NCI-H128 (cell line): Measurements from ENCODE around the gene LRP1-AS.

ENCODE experiments used
- DNase-seq: peaks from one replicate; lab custom pipeline; 2025; ENCODE audit not compliant: unreplicated experiment; lab: John Stamatoyannopoulos, UW

LRP1-AS gene

DNA sequence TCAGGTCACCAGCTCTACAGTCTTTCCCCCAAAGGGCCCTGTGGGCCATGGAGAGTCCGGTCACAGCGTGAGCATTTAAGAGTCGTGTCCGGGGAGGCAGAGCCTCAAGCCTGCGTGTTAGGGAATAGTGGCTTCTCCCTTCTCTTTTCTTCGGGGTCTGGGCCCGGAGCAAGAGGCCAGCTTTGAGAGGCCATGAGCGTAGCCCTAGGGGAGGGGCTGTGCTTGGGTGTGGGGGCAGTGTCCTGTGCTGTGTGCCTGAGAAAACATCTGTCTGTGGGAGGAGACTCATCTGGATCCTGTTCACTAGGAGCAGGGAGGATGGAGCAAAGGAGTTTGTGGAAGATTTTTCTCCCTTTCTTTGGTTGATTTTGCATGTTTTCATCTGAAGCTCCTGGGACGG lies 5.3 kb downstream of the LRP1-AS start:
- DNase-seq = no peak

DNA sequence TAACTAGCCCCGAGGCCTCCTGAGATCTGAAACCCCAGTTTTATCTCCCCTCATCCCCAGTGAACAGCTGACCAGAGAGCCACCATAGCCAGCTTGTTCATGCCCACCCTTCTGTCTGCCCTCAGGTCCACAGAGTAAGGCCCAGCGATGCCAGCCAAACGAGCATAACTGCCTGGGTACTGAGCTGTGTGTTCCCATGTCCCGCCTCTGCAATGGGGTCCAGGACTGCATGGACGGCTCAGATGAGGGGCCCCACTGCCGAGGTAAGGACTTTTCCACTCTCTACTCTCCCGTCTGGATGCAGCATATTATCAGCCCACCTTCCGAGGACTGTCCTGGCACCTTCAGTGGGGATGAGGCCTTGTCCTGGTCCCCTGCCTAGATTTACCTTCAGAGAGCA lies 6.2 kb downstream of the LRP1-AS start:
- no peak for DNase-seq

DNA sequence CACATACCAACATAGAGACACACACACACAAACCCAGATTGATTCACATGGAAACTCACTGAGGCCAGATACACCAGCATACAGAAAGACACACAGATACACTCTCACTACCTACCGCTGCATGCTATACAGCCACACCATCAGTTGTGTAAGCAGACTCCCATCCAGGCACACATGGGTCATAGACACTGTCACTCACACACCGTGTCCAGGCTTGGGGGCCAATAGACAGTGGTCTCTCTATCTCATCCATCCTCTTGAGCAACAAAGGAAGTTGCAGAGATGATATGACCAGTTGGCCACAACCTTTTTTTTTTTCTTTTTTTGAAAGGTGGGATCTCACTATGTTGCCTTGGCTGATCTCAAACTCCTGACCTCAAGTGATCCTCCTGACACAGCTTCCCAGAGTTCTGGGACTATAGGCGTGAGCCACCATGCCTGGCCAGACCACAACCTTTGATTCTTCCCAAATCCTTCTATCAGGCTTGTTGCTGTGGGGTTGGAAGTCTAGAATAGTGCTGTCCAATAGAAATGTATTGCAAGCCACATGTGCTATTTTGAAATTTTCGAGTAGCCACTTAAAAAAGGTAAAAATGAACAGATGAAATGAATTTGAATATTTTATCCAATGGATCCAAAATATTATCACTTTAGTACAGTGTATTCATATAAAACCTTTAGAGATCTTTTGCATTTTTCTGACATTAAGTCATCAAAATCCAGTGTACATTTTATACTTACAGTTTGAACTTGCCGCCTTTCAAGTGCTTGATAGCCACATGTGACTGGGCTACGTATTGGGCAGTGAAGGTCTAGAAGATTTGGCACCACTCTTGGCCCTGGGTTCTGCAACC lies 7.4 kb downstream of the LRP1-AS start:
- DNase-seq = no peak

DNA sequence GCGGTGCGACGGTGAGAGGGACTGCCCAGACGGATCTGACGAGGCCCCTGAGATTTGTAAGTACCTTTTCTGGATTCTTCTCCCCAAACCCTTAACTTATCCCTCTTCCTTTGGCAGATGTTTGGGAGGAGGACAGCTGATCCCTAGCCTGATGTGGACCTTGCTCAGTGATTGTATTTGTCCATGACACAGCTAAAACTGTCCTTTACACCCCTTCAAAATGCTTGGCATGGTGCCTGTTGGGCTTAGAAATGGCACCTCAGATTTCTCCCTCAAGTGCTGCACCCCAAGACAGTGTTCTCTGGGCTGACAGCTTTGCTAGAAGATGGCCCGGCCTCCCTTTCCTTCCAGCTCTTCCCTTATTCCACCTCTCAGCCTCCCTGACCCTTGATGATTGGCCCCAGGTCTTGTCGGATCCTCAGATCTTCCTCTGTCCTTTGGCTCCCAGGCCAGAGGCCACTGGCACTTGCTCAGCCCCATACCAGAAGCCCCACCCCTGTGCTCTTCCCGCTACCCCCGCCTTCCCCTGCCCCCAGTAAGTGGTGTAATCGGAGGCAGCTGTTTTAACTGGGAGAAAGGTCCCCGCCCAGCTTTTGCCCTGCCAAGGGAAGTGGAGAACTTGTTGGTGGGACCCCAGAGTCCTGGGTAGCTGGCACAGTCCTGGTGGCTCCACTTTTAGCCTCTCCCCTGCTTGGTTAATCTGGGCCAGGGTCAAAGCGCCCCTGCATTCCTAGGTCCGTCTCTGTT lies 8.7 kb downstream of the LRP1-AS start:
- no peak for DNase-seq

DNA sequence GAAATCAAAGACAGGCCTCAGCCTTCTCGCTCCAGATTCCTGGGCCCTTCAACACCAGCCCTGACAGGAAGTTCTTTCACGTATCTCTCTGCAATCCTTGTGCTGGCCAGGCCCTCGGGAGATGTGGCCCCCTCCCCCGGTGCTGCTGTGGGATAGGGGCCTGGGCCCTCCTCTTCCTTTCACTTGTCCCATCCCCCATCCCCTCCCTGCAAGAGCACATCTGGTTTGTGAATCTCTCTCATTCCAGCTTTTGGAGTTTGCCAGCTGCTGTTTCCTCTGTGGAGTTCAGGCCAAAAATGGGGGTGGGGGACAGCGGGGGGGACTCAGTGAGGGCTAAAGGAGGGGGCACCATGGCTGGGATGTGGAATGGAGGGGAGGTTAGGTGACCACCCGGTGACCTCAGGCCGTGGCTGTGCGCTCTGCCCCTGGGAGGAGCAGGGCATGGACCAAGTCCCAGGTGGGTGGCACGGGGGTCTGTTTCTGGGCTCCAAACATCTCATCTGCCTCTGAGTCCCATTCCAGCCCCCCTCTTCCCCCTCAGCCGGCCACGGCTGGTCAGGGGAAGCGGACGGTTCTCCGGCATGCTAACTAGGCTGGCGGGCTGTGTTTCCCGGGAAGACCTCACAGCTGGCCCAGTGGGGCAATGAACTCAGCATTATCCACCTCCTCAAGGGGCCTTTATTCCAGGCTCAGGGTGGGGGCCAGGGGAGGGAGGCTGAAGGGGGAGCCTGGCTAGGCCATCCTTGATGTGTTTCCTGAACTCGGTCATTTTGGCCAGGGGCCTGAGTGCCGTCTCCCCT lies 11.7 kb downstream of the LRP1-AS start:
- DNase-seq = no peak

DNA sequence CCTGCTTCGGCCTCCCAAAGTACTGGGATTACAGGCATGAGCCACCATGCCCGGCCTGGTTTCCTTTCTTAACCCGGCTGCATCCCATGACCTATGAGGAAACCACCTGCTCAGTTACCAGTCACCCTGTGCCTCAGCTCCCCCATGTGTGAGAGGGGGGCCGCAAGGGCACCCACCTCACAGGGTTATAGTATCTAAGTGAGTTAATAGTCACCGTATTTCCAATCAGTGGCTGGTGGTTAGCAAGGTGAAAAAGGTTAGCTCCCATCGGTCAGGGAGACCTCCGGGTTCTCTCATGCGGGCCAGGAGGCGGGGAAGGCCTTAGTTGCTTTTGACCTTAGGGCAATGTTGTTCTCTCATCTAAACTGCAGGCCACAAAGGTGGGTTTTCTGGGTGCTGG lies 12.5 kb downstream of the LRP1-AS start:
- no peak for DNase-seq

DNA sequence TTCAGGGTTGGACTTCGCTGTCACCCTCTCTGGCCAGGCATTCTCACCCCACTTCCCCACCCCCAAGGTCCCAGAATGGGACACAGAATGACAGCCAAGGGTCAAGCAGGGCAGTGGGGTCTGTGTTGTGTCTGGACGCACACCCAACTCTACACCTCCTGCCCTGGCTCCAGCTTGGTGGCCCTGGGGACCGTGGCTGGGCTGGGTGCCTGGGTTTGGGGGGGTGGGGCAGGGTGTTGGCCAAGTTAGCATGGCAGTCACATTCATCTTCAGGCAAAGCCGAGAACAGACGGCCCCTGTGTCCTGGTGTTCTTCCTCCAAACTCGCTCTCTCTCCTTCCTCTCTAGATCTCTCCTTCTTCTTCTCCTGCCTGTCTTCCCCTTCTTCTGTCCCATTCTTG lies 13.5 kb downstream of the LRP1-AS start:
- DNase-seq = no peak

DNA sequence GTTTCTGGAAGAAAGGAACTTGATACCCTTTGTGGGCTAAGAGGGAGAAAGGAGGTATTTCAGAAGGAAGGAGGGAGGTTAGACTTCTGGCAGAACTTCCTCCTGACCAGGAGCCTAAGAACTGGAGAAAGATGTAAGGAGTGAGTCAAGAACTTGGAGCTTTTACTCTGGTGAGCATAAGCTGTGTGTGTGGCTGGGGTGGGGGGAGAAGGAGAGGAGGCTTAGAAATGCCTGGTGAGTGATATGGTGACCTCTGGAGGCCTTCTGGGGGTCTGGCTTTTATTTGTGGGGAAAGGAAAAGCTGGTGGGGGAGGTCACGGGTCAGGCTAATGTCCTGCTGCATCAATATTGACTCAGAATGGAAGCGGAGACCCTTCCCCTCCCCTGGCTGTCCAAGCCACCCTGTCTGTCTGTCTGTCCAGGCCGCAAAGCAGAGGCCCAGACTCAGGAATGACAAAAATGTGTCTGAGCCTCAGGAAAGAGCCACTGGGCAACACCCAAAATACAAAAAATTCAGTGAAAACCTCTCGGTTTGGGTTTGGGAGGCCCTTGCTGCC lies 14.3 kb downstream of the LRP1-AS start:
- DNase-seq = no peak

DNA sequence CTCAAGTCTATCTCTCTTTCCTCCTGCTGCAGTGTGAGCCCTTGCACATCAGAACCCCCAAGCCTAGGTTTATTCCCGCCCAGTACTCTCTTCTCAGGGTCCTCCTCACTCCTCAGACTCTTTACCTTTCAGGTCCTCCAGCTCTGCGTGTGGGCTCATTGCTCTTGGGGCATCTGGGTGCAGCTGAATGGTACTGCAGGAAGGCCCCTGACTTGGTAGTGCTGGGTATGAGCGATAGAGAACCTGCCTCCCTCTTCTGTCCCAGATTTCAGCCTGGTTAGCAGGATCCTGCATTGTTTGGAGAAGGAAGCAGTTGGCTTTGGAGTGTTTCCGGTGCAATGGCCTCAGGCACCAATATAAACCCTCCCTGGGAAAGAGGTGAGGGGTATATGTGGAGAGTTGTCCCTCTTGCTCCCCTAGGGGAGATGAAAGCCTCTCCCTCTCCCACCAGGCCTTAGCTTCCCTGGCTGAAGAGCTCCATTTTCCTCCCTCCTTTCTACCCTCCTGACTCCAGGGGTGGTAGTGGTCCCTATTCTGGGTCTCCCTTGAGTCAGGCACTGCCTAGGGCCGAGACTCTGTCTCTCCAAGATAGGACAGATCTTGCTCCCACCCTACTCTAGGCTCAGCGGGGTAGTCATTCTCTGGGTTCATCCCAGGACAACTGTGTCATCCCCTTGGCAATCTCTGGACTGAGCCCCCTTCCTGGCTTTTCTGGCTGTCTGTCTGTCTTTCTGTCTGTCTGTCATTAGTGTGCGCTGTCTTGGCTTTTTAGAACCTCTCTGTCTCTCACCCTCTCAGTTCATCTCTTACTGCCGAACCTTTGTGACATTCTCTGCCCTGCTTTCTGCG lies 15.3 kb downstream of the LRP1-AS start:
- DNase-seq = no peak

DNA sequence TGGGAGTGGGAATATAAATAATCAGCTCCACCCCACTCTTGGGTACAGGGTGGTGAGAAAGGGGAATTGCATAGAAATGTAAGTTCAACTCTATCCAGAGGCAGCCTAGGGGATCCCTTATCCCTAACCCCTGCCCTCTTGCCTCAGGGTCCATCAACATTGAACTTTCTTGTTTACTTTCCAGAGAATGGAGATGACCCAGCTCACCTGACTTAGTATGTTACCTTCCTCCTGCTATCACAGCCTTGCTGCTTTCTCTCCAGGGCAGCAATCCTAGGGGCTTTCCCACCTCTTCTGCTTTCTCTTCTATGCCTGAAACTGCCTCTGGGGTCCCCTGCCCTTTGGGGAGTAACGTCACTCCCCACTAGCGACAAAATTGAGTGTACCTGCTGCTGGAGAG lies 16.5 kb downstream of the LRP1-AS start:
- DNase-seq = no peak

DNA sequence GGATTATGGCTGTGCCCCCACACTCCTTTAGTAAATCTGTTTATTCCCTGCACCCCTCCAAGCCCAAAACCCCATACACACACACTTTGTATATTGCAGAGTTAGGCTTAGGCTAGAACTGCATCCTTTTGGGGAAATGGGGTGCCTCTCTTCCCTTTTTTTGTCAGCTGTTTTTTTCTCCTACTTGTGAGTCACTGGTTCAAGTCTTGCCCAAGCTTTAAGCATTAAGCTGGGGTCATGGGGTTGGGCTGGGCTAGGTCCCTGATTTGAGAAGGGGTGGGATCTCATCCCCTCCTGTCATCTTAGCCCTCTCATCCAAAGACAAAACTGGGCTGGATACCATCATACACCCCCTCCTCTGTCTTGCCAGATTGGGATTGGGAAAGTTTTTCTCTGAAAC lies 17.5 kb downstream of the LRP1-AS start:
- no peak for DNase-seq

DNA sequence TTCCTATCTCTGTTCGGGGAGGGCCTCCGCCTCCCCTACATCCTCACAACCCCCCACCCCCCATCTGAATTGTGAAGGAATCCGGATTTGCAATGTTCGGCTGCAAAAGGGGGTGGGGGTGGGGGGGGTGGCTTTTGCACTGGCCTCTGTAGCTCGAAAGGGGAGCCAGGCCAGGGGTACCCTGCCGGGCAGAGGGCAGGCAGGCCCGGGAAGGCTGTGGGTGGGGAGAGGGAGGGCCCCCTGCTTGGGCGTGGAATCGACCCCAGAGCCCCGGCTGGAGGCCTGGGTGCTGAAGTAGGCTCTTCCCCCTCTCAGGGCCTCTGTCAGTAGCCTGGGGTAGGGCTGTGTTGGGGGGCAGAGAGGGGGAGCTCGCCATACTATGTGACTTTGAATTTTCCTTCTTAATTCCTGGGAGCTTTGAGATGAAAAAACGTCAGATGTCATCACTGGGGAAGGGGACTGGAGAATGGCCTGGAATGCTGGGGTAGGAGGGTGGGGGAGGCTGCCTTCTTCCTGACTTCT lies 18.0 kb downstream of the LRP1-AS start:
- DNase-seq = no peak

DNA sequence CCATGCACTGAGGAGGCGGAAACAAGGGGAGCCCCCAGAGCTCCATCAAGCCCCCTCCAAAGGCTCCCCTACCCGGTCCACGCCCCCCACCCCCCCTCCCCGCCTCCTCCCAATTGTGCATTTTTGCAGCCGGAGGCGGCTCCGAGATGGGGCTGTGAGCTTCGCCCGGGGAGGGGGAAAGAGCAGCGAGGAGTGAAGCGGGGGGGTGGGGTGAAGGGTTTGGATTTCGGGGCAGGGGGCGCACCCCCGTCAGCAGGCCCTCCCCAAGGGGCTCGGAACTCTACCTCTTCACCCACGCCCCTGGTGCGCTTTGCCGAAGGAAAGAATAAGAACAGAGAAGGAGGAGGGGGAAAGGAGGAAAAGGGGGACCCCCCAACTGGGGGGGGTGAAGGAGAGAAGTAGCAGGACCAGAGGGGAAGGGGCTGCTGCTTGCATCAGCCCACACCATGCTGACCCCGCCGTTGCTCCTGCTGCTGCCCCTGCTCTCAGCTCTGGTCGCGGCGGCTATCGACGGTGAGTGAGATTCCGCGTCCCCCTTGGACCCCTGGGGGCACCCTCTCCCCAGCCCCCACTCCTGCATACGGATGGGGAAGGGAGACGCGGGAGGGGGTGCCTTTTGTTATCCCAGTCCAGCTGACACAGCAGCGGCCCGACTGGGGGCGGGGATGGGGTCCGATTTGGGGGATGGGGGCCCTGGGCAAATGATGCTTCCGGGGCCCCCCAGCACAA lies 18.7 kb downstream of the LRP1-AS start:
- no peak for DNase-seq

DNA sequence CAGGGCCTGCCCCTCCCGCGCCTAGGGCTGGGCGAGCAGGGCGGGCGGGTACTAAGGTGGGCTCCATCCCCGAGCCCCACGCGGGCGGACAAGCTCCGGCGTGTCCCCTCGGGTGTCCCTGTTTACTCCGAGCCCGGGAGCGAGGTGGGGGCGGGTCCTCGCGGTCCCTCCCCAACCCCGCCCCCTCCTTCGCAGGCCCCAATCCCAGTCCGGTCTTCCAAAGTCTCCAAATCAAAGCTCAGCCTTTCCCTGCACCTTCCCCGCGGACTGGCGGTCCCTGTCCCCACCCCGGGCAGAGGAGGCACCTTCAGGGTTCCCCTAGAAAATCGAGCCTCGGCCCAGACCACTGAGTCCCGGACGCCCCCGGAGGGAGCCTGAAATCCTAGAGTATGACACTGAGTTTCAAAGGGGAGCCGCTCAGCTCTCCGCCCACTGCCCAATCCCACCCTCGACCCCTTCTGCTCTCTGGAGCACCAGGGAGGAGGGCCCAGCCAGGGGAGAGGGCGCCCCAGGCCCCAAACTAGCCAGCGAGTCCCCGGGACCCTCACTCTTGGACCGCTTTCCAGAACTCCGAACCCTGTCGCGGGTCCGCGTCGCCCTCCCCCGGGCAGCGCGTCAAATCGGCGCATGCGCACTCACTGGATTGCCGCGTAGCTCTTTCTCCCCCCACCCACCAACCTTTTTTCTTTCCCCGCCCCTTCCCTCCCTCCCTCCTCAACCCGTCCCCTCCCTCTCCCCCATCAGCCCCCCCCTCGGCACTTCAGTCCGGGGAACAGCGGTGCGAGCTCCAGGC lies 19.5 kb downstream of the LRP1-AS start, which contains the start of gene LRP1:
Gene LRP1, plus strand, starts transcription at position 758 of the 793 bp plus-strand sequence. CDS start 482 bp downstream, outside the sequence.
- DNase-seq = peak; percentile 57

DNA sequence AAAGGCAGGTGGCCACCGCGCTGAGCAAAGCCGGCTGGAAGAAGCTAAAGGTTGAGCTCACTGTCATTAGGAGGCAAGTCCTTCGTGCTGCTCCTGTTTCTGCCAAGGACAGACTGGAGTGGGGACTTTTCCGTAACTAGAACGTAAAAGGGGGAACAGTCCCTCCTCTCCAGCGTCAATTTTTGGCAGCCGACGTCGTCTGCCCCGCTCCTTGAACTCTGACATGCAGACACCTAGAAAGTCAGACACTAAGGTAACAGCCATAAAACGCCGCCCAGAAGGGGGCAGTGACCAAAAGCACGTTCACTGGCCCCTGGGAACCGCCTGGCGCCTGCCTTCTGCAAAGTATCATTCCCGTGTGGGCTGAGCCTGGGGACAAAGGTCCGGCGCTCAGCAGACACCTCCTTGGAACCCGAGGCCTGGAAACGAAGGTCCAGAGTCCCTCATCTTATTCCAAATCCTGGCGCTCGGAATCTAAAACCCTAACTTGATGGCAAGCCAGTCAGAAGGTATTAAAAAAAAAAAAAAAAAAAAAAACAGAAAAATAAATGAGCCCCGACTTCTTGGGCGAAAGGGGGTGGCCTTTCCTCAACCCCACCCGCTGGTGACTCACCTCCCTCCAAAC lies 20.2 kb downstream of the LRP1-AS start:
- peak; percentile 17 for DNase-seq

DNA sequence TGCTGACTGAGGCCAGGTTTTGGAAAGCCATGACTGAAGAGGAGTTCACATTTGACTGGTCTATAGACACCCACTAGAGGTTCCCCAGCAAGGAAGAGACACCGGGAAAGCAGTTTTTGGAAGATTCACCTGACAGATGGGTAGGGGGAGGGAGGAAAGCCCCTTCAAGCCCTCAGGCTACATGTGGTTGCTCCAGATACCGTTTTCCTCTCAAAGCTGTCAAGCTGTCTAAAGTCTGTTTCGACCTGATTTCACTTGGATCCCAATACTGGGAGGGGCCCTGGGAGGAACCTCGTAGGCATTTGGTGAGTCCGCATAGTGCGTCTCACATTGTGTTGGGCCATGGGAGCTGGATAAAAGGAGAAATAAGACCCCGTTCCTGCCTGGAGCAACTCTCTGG lies 20.9 kb downstream of the LRP1-AS start:
- no peak for DNase-seq

DNA sequence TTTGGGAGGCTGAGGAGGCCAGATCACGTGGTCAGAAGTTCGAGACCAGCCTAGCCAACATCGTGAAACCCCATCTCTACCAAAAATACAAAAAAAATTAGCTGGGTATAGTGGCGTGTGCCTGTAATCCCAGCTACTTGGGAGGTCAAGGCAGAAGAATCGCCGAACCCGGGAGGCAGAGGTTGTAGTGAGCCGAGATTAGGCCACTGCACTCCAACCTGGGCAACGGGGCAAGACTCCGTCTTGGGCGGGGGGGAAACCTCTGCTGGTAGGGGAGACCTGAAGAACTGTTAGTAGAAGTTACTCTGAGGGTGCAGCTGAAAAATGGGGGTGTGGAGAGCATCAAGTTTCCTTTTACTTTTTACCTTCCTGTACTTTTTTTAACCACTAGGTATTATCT lies 21.4 kb downstream of the LRP1-AS start:
- no peak for DNase-seq

DNA sequence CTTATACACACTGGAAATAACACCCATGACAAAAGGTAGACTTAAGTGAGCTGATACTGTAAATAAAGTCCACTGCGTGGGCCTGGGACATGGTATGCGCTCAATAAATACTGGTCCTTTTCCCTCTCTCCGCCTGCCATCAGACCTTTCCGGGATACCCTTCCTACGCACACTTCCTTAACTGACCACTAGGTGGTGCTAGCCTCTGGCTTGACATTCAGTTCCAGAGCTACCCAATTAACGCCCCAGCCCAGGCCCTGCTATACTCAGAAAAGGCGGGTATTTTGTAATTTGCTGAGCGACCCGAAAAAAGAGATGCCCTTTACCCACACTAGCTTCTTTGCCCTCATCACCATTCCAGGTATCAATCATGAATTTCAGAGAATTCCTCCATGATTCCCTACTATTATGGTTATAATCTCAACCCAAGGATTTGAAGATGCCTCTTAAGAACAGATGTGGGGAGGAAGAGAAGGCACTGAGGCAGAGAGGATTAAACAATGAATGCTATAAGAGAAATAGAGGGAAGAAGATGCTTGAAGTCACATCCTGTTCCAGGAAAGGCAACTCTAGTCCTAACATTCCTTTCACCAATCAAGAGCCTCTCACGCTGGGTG lies 23.1 kb downstream of the LRP1-AS start:
- peak; percentile 60 for DNase-seq
